HG02938 (cell line): ENCODE data around the gene LRP4.

Experiments
- ATAC-seq: cut with Tn5 transposase; IDR thresholded peaks from one replicate; pipeline ENCODE4 v1.9.1; 2021; ENCODE audit warnings: mild to moderate bottlenecking, moderate library complexity; ENCODE audit not compliant: unreplicated experiment

Gene LRP4

GRCh38 chr11:46849631-46850030 is 68.7 kb downstream of the LRP4 start:
- no peak for ATAC-seq

DNA sequence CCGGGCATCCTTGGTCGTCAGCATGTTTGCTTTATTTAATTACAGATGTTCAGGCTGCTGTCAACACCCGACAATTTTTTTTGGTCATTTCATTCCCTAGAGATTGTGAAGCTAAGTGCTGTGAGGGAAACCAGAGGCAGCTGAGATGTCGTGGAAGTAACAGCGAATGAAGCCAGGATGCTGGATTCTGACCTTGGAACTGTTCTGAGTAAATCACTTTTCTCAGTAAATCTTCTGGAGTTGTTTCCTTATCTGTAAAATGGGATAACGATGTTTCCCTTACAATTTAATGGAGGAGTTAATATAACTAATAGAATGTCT is 71.9 kb downstream of the LRP4 start:
- peak; percentile 4 for ATAC-seq

GRCh38 chr11:46845740-46846509 is 72.4 kb downstream of the LRP4 start, which contains the start of gene CKAP5:
Gene CKAP5 (minus strand): TSS chr11:46846280. CDS start chr11:46821231, 25,049 bp downstream.
- ATAC-seq = peak; percentile 88

- no peak for ATAC-seq
These were observed 73.0 kb downstream of the LRP4 start for GRCh38 chr11:46845440-46845739.

DNA sequence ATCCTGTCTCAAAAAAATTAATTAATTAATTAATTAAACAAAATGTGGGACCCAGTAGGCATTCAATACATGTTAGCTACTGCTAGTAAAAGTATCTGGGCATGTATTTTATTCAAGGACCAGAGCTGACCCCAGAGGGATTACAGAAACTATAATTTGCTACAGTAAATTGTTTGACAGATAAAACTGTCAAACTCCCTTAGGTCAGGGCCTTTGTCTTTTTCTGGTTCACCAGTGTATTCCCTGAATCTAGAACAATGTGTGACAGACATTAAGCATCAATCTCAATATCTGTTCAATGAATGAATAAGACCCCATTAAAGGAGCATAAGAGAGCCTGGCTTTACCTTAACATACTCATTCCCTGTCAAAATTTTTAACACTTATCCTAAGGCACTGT is 78.2 kb downstream of the LRP4 start:
- no peak for ATAC-seq

GRCh38 chr11:46838501-46838900 is 79.8 kb downstream of the LRP4 start:
- ATAC-seq = no peak

DNA sequence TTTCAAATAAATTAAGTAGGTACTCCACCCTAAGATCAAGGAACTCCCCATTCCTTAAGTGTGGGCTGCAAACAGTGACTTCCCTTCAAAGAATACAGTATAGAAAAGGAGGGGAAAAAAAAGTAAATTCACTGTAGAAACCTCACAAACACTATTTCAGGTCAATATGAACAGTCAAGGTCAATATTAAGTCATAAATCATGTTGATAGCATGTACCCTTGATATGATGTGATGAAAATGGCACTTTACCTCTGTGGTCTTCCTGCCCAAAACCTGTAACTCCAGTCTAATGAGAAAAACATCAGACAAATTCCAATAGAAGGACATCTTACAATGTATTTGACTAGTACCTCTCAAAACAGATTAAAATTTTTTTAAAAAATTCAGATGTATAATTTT is 80.5 kb downstream of the LRP4 start:
- no peak for ATAC-seq

GRCh38 chr11:46836870-46837269 is 81.5 kb downstream of the LRP4 start:
- no peak for ATAC-seq

DNA sequence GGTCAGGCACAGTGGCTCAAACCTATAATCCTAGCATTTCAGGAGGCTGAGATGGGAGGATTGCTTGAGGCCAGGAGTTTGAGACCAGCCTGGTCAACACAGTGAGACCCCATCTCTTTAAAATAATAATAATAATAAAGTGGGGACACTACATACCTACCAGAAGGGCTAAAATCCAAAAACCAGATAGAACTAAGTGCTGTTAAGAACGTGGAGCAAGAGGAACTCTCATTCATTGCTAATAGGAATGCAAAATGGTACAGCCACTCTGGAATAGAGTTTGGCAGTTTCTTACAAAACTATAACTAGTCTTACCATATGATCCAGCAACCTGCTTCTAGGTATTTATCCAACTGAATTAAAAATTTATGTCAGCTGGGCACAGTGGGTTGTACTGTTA is 81.9 kb downstream of the LRP4 start:
- ATAC-seq = no peak

DNA sequence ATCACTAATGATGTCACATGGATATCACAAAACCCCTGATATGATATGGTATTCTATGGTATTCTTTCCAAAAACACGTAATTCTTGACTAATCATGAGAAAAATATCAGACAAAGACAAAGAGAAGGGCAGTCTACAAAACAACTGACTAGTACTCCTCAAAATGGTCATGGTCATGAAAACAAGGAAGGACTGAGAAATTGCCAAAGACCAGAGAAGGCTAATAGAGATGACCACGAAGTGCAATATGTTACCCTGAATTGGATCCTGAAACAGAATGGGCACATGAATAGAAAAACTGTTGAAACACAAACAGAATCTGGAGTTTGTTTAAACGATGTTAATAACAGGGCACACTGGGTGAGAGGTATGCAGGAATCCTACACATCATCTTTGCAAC is 82.5 kb downstream of the LRP4 start:
- ATAC-seq = no peak

DNA sequence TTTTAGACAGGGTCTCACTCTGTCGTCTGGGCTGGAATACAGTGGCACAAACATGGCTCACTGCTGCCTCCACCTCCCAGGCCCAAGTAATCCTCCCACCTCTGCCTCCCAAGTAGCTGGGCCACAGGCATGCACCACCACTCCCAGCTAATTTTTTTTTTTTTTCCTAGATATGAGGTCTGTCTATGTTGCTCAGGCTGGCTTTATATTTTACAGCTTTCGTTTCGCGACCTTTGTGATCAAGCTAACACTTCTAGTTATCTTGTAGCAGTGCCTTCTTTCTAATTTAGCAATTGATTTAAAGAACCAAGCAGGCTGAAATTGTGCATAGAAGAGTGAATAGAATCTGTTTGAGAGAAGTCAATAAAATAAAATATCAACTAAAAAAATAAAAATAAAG is 83.5 kb downstream of the LRP4 start:
- ATAC-seq = no peak

GRCh38 chr11:46832511-46833214 is 85.7 kb downstream of the LRP4 start:
- no peak for ATAC-seq

- no peak for ATAC-seq
These were observed 90.4 kb downstream of the LRP4 start for GRCh38 chr11:46827995-46828394.

DNA sequence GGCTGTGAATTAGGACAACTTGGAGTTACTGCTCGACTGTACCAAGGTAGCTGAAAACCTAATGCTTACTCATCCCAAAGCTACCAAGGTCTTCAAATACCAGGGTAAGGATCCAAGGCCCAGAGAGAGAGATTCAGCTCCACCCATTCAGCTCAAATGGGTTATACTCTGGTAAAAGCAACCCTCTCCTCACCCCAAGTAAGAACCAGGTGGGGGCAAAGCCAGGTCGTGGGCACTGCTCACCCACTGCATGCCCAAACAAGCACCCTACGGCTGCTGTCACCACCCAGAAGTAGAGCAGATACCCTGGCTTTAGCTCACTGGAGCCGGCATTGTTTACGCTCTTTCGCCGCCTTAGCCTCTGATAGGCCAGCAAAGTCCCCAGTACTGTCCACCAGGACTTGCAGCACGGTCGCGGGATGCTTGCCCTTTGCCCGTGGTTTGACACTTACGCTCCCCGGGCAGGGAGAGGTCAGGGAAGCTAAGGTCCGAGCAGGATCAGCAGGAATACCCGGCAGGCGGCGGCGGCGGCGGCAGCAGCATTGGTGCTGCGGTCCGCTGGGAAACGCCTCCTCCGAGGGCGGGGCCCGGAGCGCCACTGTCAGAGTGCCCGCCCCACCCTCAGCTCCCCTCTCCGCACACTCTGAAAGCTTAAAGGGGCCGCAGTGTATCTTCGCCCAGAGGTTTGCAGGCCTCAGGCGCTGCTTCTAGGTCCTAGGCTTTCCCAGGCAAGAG is 91.9 kb downstream of the LRP4 start:
- ATAC-seq = peak; percentile 93

DNA sequence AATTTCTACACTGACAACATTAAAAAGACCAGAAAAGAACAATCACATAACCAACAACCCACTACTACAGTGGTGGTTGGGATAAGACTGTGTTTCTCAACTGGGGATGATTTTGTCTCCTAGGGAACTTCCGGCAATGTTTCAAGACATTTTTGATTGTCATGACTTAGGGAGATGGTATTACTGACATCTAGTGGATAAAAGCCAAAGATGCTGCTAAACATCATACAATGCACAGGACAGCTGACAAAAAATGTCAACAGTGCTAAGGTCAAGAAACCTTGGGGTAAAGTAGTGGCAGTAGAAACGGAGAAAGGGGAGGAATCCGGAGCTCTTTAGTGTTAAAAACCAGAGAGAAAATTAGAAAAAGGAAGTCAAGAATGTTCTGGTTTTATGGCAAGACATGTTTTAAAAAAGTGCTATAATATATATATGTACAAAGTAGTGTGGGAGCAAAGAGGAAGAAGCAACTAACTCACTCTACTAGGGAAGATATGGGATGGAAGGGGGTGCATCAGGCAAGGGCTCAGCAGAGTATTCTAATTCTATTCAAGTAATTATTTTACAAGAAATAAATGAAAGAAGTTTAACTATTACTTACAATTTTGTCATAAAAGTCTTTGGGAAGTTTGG is 109.4 kb downstream of the LRP4 start:
- ATAC-seq = no peak
